GM18498 (cell line): ENCODE measurements around the gene CDK12.
A peak's percentile ranks its signal among the peaks of the same experiment; 100 is the strongest.

Experiments used
- ATAC-seq: cut with Tn5 transposase; IDR thresholded peaks from one replicate; pipeline ENCODE4 v1.9.1; 2021; ENCODE audit warnings: mild to moderate bottlenecking, moderate library complexity; ENCODE audit not compliant: unreplicated experiment

The CDK12 gene

DNA sequence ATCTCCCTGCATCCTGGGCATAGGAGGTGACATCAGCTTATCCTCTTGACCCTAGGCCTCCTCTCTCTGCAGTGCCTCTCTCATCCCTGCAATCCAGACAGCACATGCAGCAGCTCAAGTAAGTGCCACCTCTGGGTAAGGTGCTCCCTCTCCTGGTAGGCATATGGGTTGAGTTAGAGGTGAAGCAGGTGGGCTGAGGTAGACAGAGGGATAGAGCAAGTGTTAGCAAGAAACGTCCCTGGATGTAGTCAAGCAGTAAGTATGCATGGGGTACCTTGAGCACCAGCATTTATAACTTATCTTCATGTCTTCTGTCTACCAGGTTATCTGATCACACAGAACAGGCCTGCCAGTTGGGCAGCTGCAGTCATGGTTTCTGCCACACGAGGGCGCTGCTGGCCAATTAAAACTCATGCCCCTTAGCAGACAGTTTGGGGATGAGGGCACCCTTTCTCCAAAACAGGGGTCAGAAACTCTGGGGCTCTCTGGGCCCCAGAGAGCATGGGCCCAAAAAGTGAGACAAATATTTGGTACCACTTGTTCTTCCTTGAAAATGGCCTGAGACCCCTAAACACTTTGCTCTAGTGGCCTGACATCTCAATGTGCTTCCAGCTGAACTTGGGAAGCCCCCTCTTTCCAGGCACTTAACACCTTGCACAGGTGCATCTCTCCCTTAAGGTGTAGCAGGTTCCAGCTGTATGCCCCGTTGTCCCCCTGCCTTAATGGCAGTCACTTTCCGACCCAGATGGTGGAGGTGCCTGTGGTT lies 86.6 kb downstream of the CDK12 start:
- no peak for ATAC-seq

DNA sequence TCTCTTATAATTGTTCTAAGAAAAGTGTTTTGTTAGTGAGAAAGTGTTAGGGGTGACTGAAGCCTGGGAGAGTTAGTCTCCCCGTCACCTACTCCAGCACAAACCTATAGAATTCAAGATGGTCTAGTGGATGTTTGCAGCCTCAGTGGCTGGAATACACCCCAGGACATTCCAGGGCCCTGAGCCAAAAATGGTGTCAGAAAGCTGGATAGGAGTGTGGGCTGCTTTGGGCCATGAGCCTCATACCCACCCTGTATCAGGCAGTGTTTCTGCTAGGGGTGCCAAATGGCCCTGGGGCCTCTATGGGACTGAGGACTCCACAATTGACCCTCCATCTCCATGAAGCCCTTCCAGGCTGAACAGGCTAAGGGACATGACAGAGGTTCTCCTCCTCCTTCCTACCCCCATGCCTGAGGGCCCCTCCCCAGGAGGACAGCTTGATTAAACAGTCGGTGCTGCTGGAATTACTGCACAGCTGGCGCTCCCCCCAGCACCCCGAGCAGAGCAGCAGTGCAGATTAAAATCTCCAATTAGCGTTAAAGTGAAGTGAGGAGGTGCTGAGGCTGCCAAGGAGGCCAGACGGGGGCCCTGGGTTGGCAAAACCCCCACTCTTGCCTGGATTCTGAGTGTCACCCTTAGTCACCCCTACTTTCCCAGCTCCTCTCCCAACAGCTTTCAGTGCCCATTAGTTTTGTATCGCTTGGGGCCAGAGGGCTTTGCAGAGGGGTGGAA lies 87.4 kb downstream of the CDK12 start:
- no peak for ATAC-seq

DNA sequence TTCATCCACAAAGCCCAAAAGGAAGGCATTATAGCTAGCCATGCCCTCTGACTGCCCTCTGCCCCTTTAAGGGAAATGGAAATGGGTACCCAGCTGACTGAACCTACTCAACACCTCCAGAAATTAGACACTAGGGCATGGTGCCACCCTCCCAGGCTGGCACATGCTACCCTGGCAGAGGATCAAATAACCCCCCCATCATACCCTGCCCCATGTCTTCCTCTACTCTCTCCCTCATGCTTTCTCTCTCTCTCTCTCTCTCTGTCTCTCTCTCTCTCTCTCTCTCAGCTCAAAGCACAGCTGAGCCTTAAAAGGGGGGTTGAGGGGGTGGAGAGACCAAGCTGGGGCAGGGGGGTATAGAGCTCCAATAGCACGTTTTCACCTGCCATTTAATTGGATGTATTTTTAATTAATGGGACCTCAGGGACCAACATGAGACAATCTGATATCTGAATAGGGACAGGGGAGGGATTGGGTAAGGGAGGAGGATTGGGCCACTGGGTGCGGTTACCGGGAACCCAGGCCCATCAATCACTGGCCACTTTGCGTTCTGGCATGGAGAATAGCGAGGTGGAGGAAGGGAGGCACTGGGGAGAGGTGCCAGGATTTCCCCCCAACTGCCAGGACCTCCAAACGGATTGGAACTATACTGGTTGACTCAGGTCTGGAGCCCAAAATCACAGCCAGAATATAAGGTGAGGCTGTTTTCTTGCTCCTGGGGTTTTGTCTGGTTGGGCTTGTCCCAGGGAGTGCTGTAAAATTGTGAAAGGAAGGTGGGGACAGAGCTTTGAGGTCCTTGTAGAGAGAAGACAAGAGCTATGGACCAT lies 88.7 kb downstream of the CDK12 start:
- no peak for ATAC-seq

DNA sequence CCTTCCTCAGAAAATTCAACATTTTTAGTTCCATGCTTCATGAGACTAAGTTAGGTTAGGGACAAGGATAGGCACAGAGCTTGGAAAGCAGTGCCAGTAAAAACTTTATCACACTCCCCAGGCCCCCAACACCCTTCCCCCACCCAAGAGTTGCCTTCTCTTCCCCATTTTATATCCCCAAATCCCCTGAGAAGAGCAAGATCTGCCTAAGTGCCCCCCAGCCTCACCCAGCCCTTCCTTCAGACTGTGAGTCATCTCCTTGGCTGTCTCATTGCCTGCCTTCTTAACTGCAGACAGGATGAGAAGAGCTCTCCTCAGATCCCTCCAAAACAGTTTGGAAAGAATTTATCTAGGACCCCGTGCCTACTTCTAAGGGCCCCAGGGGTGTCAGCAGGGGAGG lies 90.6 kb downstream of the CDK12 start:
- ATAC-seq = no peak

DNA sequence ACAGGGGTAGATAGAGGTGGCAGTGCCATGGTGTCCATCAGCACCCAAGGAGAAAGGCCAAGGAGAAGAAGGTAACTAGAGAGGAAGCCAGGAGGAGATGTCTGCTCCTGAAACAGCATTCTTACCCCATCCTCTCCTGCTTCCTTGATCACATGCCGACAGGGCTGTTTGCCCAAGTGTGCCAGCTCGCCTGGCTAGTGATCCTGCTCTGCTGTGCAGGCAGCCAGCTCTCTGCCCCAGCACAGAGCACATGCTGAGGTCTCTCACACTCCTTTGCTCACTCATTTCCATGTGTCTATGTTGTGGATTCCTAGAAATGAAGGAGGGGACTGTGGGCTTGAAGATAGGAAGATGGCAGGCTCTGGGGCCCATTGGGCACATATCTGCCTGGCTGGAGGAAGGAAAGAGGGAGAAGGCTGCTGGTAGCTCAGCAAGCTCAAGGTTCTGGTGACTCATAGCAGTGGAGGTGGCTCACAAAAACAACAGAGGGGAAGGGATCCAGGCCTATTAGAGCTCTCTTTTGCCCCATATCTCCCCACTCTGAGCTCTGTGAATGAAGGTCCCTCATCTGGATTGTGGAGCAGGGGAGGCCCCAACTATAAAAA lies 92.2 kb downstream of the CDK12 start:
- no peak for ATAC-seq

DNA sequence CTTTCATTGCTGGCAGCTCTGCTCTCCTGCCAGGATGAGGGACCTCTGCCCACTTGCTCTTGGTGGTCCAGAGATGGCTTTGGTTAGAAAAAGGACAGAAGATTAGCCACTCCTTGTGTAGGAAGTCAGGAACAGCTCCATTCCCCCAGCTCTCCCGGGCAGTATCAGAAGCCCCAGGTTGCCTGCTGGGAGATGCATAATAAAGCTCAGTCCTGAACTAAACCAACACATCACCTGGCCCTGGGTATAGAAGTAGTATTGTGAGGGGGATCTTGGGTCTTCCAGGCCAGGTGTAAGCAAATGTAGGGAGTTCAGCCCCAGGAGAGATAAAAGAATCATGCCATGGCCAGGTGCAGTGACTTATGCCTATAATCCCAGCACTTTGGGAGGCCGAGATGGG lies 94.1 kb downstream of the CDK12 start:
- no peak for ATAC-seq

DNA sequence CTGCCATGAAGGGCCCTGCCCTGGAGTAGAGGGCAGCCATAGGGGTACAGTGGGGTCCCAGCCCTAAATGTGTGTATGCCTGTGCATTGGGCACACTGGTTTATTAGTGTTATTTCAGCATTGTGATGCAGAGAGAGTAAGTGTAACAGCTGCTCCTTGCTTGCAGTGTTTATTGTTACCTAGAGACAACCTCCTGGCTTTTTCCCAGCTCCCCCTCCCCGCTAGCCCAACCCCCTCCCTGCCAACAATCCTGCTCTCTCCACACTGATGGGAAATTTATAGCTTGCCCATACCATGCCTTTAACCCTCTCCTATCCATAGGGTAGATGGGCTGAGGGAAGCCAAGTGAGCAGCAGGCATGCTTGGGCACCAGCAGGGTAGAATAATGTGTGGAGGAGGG lies 95.1 kb downstream of the CDK12 start:
- ATAC-seq = no peak

DNA sequence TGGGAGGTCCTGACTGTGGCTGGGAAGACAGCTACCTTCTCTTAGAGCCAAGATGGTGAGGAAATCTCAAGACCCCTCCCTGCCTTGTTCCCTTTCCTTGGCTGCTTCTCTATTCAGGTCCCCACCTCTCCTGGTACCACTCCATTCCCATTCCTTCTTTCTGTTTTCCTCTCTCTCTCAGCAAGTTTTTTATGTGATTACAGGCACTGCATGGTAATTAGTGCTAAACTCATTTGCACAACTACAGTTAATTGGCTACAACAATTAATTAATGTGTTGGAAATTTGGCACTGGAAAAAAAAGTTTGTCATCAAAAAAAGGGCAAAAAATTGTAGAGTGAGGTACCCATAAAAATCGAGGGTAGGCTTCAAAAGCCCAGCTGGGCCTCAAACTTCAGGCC lies 101.1 kb downstream of the CDK12 start:
- no peak for ATAC-seq

DNA sequence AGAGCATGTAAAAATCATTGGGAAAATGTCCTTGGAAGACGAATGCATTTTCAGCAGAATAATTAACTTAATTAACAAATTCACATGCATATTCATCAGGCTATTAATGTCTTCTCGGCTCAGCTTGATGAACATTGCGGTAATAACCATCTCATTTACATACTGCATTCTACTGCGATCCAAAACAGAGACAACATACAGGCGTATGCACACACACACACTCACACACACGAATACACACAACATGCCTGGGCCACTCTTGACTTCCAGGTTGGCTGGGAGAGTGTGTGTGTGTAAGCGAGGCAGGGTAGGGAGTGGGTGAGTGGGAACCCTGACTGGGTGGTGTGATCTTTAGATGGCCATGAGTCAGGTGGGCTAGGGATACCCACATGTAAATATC lies 101.7 kb downstream of the CDK12 start:
- ATAC-seq = no peak

DNA sequence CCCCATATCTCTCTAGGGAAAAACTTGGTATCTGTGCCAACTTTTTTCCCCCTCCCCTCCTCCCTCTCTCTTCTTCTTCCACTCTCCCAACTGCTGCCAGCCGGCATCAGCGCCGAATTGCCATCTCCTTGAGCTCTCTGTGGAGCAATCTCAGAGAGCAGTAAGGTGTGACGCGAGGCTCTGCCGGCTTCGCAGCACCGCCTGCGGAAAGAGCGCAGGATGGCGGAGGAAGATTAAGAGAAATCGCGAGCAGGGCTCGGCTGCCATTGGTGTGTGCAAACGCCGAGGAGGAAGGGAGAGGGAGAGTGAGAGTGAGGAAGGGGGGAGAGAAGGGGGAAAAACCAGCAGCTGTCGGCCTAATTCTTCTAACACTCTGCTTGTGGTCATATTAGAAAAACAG lies 102.2 kb downstream of the CDK12 start:
- no peak for ATAC-seq

DNA sequence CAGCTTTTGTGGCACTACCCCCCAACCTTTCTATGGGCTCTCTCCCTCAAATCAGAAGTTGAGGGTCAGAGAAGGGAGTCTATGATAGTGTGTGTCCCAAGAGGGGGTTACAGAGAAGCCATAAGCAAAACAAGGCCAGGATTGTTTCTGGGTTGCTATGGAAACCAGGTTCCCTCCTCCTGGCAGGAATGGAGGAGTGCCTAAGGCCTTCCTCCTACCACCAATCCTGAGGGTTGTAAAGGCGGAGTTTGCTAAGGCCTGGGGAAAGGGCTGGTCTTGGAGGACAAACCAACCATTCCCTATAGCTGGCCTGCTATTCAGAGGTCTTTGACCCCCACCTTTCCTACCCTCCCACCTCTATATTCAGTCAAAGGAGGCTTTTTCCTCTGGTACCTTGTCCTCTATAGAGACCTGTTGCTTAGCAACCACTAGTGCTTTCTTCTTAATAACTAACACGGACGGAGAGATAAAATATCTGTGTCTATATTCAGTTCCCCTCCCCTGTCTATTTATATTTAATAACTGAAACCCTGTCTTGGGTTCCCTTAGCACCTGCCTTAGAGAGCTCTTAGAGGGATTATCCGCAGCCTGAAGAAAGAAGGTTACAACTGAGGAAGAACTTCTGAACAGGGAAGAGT lies 103.0 kb downstream of the CDK12 start:
- ATAC-seq = no peak

DNA sequence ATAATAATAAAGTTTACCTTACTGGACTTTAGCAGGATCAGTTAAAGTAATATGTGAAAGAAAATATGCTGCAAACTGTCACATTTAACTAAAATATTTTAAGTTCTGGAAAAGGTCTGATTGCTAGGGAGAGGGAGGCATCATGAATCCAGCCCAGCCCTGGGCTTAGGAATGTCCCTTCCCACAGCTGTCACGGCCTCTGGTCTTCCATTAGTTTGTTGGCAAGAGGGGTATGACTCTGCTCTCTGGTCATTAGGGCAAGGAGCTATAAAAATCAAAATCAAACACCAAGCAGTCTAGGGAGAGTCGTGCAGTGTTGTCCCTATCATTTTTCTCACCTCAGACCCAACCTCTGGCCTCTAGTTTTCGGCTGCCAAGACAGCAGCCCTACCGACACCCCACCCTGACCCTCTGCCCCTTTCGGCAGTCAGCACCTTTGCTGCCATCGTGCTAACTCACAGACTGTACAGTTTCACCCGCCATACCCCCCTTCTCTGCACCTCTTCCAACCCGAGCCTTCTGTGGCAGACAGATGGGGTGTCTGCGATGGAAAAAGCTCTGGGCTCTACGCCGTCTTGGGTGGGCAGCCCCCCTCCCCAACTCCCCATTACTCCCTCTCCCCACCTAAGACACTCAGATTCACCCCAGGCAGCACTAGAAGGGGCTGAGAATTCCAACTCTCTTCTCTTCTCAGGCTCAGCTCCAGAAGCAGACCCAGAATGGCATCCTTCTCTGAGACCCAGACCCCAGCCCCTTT lies 105.0 kb downstream of the CDK12 start:
- no peak for ATAC-seq

DNA sequence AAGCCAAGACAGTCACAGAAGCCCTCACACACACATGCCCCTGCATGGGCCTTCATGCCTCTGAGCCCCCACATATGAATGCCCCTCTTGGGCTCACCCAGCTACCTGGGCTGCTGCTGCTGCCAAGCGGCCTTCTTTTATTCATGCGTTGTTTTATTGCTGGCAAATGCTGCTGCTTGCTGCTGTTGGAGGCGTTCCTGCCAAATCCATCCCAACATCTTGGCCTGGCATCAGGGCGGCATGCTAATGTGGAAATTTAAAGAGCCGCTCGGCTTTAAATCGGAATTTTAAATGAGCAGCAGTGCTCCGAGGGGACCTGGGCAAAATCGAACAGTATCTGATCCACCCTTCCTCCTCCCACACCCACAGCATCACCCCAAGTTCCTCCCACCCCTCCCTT lies 107.4 kb downstream of the CDK12 start:
- ATAC-seq = no peak

DNA sequence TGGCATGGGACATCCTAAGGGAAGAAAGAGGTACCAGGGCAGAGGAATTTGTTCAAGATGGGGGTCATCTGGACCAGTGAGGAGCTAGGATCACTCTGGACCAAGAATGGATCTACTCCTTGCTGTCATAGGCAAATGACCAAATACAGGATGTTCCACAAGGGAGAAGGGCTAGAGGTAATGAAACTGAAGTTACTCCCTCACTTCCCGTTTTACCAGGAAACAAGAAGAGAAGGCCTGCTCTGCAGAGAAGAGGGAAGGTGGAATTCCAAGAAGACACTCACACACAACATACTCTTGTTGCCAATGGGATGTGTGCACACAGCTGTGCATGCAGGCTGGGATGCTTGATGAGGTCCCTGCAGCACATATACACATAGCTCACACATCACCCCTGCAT lies 107.8 kb downstream of the CDK12 start:
- no peak for ATAC-seq

DNA sequence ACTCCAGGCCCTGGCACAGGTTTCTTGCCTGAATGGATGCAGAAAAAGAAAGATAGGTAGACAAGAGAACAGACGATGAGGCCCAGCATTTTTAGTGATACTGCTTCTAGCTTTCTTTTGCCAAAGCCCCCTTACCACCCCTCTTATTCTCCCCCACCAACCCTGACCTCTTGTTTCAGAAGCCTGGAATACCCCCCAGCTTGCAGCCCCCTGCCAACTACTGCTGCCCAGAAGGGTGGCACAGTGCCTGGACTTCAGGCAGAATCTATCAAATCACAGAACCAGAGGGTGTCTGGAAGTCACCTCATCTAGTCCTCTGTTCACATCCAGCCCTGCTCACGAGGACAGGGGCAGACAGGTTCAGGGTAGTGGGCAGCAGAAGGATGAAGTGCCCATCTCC lies 110.8 kb downstream of the CDK12 start:
- ATAC-seq = no peak

DNA sequence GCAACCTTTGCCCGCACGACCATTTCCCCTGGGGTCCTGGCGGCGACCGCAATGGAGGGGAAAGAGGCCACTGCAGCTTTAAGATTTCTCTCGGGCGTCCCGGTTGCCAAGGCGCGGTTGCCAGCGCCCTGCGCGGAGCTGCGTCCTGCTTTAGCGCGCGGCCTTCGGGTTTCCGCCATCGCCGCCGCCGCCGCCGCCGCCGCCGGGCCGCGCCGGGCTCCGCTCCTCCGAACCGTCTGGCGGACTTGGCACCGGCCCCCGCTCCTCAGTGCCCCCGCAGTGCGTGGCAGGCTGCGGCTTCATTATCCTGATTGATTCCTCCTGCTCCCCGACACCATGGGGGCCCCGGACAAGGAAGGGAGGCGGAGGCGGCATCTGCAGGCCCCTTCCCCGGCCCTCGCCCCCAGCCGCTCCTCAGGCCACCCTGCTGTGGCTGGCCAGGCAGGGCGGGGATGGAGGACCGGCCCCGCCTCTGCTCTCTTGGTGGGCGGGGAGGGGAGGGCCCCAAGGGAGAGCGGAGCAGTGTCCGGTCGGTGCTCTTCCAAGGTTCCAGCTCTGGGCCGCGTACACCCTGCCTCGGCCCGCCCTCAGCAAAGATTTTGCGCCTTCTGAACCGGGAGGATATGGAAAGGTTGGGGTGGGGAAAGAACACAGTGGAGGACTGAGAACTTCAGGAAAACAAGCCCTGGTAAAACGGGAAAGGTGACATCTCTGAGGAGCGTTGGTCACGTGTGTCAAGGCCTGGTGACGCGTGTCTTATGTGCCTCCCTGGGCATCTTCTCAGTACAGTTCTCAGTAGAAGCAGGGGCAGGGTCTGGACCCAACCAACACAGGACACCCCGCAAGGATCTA lies 112.4 kb downstream of the CDK12 start:
- ATAC-seq = peak; percentile 47

DNA sequence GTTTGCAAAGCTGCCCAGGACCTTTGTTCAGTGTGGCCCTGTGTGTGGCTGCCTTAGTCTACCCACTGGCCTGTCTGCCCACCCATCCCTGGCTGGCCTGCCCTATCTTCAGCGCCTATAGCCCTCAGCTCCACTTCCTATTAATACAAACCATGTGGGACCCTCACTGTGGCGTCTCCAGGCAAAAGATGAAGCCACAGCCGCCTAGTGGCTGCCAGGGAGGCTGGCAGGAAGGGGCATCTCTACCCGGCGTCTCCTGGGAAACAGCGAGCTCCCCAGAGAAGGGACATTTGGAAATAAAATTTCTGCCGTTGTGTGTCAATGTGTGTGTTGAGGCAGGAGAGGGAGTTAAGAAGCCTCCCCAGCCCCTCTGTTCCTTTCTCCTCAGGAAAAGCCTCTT lies 114.9 kb downstream of the CDK12 start:
- no peak for ATAC-seq

DNA sequence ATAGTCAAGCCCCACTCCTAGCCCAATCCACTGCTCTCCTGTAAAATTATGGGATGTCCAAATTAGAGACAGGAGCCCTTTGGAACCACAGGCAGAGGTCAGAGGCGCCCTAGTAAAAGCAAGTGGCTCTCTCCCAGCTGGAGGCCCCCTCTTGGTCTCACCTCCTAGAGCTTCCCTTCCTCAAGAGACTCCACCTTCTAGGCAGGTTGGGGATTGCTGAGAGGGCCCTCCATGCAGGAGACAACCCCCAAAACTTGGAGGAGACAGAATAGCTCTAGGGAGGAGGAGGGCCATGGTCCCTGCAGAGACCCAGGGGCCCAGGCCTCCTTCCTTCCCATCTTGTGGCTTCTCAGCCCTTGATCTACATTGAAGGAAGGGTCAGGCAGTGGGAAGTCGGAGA lies 117.0 kb downstream of the CDK12 start:
- ATAC-seq = no peak
